ENCODE results near the gene MYLIP. TPM values are rescaled to one million over a fixed set of nuclear protein-coding genes. Genes with fewer than 3 reads are reported as not detected.

The MYLIP gene
- total RNA-seq, 1 donor: 10.1 TPM

- no peaks in the 10 kb centered on the region for H3K79me2 ChIP-seq (ENCODE audit: insufficient read depth, low read length)
- H3K4me1 ChIP-seq (ENCODE audit: insufficient read depth, low read length): no peaks in the 10 kb centered on the region
- no peak for TF ChIP-seq CTCF (IDR thresholded peaks at IDR 0.05; ENCODE audit: extremely low read depth, low read depth, low read length)
- no peak for DNase-seq (ENCODE audit: insufficient read length, low spot score, missing footprints)
- no peaks in the 10 kb centered on the region for H4K20me1 ChIP-seq (ENCODE audit: insufficient read depth, low read length)
- no peak overlapping the region for H3K4me2 ChIP-seq (ENCODE audit: insufficient read depth, low read length)
- no peaks in the 10 kb centered on the region for H3K36me3 ChIP-seq (ENCODE audit: insufficient read depth, low read length)
- no peak overlapping the region for H3K27ac ChIP-seq (ENCODE audit: low read depth, low read length)
- H3K4me3 ChIP-seq (ENCODE audit: insufficient read depth, low read length): no peak overlapping the region
- no peaks in the 10 kb centered on the region for H3K27me3 ChIP-seq (ENCODE audit: insufficient read depth, low read length)
- no peak overlapping the region for H2AFZ ChIP-seq (ENCODE audit: low read length)
- H3K9me3 ChIP-seq (ENCODE audit: low read depth, low read length): no peaks in the 10 kb centered on the region
Observed at GRCh38 chr6:16102208-16102607, 26.7 kb upstream of the MYLIP start.

GRCh38 chr6:16103722-16104121, 25.2 kb upstream of the MYLIP start:
- no peak for DNase-seq (ENCODE audit: insufficient read length, low spot score, missing footprints)
- Histone ChIP-seq H3K4me1 (ENCODE audit: insufficient read depth, low read length) (no peaks in the 10 kb centered on the region), H3K27me3 (ENCODE audit: insufficient read depth, low read length) (no peaks in the 10 kb centered on the region), H3K27ac (ENCODE audit: low read depth, low read length) (no peak overlapping the region), H3K36me3 (ENCODE audit: insufficient read depth, low read length) (no peaks in the 10 kb centered on the region), H3K4me2 (ENCODE audit: insufficient read depth, low read length) (no peak overlapping the region), H3K79me2 (ENCODE audit: insufficient read depth, low read length) (no peaks in the 10 kb centered on the region), H2AFZ (ENCODE audit: low read length) (no peak overlapping the region), H3K4me3 (ENCODE audit: insufficient read depth, low read length) (no peak overlapping the region), H4K20me1 (ENCODE audit: insufficient read depth, low read length) (no peaks in the 10 kb centered on the region), H3K9me3 (ENCODE audit: low read depth, low read length) (no peaks in the 10 kb centered on the region)
- TF ChIP-seq CTCF (IDR thresholded peaks at IDR 0.05; ENCODE audit: extremely low read depth, low read depth, low read length): no peak

GRCh38 chr6:16104624-16105433, 24.1 kb upstream of the MYLIP start:
- H2AFZ ChIP-seq (ENCODE audit: low read length): no peak overlapping the region
- no peak for TF ChIP-seq CTCF (IDR thresholded peaks at IDR 0.05; ENCODE audit: extremely low read depth, low read depth, low read length)
- no peak for DNase-seq (ENCODE audit: insufficient read length, low spot score, missing footprints)
- no peaks in the 10 kb centered on the region for H3K27me3 ChIP-seq (ENCODE audit: insufficient read depth, low read length)
- no peaks in the 10 kb centered on the region for H4K20me1 ChIP-seq (ENCODE audit: insufficient read depth, low read length)
- H3K4me3 ChIP-seq (ENCODE audit: insufficient read depth, low read length): no peak overlapping the region
- H3K27ac ChIP-seq (ENCODE audit: low read depth, low read length): no peak overlapping the region
- H3K4me2 ChIP-seq (ENCODE audit: insufficient read depth, low read length): no peak overlapping the region
- H3K9me3 ChIP-seq (ENCODE audit: low read depth, low read length): no peaks in the 10 kb centered on the region
- H3K4me1 ChIP-seq (ENCODE audit: insufficient read depth, low read length): no peaks in the 10 kb centered on the region
- H3K79me2 ChIP-seq (ENCODE audit: insufficient read depth, low read length): no peaks in the 10 kb centered on the region
- no peaks in the 10 kb centered on the region for H3K36me3 ChIP-seq (ENCODE audit: insufficient read depth, low read length)

- H3K36me3 ChIP-seq (ENCODE audit: insufficient read depth, low read length): no peaks in the 10 kb centered on the region
- DNase-seq (ENCODE audit: insufficient read length, low spot score, missing footprints): no peak
- no peak overlapping the region for H2AFZ ChIP-seq (ENCODE audit: low read length)
Observed at GRCh38 chr6:16105854-16106253, 23.0 kb upstream of the MYLIP start.

More at GRCh38 chr6:16105854-16106253, 23.0 kb upstream of the MYLIP start:
- no peak overlapping the region for H3K4me2 ChIP-seq (ENCODE audit: insufficient read depth, low read length)
- H3K27me3 ChIP-seq (ENCODE audit: insufficient read depth, low read length): no peaks in the 10 kb centered on the region
- no peaks in the 10 kb centered on the region for H3K9me3 ChIP-seq (ENCODE audit: low read depth, low read length)
- no peaks in the 10 kb centered on the region for H3K79me2 ChIP-seq (ENCODE audit: insufficient read depth, low read length)
- H3K4me3 ChIP-seq (ENCODE audit: insufficient read depth, low read length): no peak overlapping the region
- no peak for TF ChIP-seq CTCF (IDR thresholded peaks at IDR 0.05; ENCODE audit: extremely low read depth, low read depth, low read length)
- no peak overlapping the region for H3K27ac ChIP-seq (ENCODE audit: low read depth, low read length)
- no peaks in the 10 kb centered on the region for H3K4me1 ChIP-seq (ENCODE audit: insufficient read depth, low read length)
- H4K20me1 ChIP-seq (ENCODE audit: insufficient read depth, low read length): no peaks in the 10 kb centered on the region
